Ishikawa (cell line): Measurements from ENCODE around the gene ERGIC2.

Experiments used
- CEBPB ChIP-seq: IDR thresholded peaks from 2 replicates; pipeline ENCODE4 v1.6.1; 2012
- CREB1 ChIP-seq: IDR thresholded peaks from 2 replicates; pipeline ENCODE4 v1.6.1; 2012; ENCODE audit warnings: low read depth
- FOXM1 ChIP-seq: IDR thresholded peaks from 2 replicates; pipeline ENCODE4 v1.6.1; 2012; ENCODE audit warnings: low read depth, borderline replicate concordance
- TEAD4 ChIP-seq: IDR thresholded peaks from 2 replicates; pipeline ENCODE4 v1.6.1; 2012
- YY1 ChIP-seq: IDR thresholded peaks from 2 replicates; pipeline ENCODE4 v1.6.1; 2012; ENCODE audit warnings: low read depth

DNA sequence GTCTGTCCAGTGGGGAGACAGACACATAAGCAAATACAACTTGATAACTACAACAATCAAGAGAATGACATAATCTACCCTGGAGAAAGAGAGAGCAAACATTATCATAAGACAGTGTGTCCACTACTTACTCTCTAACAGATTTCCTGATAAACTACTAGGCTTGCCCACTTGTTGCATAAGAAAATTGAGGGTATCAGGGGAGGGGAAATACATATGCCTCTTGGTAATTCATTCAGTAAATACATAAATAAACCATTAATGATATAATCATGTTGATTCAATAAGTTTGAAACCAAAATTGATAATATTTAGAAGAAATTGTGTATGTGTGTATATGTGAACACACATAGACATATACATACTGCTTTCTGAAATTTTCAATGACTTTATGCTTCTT is 76.6 kb downstream of the ERGIC2 start:
- TF ChIP-seq FOXM1 (no peak), TEAD4 (no peak), CEBPB (no peak), CREB1 (no peak), YY1 (no peak)
